HG03520 (cell line): ENCODE data around the gene MLLT1.

Experiments used
- ATAC-seq: cut with Tn5 transposase; IDR thresholded peaks from one replicate; pipeline ENCODE4 v1.9.1; 2021; ENCODE audit warnings: mild to moderate bottlenecking, moderate library complexity; ENCODE audit not compliant: unreplicated experiment

Gene MLLT1

DNA sequence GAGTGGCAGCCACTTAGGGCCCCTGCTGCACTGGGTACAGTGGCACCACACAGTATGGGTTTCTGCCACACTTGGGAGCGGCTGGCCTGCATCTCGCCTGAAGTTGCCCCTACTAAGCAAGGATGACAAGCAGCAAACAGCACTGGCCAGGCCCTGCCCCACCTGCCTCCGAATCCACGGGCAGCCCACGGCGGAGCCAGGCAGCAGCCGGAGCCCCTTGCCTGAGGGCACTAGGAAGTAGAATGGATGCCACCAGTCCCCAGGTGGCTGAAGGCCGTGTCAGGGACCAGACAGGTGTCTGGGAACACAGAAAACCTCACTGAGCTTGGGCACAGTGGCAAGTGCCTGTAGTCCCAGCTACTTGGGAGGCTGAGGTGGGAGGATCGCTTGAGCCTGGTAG lies 19.4 kb downstream of the MLLT1 start:
- no peak for ATAC-seq

DNA sequence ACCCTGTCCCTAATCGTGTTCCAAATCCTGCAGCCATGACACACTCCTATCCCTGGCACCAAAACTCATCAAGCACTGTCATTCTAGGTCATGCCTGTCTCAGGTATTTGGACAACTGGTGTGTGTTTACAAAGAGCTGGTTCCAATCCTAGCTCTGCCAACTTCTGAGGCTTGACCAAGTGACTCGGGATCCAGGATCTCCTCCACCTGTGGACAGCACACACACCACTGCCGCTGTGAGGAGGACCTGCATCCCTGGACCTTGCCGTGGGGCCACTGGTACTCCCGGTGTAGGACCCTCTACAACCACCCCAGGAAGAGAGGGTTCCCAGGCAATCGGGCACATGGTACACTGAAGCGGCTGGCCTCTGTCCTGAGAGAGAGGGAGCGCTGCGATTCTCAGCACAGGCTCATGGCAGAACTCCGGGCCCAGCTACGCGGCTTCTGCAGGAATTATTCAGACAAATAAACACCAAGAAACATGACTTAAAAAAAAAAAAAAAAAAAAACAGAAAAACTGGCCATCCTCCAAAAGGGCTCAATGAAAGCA lies 20.4 kb downstream of the MLLT1 start:
- ATAC-seq: no peak

DNA sequence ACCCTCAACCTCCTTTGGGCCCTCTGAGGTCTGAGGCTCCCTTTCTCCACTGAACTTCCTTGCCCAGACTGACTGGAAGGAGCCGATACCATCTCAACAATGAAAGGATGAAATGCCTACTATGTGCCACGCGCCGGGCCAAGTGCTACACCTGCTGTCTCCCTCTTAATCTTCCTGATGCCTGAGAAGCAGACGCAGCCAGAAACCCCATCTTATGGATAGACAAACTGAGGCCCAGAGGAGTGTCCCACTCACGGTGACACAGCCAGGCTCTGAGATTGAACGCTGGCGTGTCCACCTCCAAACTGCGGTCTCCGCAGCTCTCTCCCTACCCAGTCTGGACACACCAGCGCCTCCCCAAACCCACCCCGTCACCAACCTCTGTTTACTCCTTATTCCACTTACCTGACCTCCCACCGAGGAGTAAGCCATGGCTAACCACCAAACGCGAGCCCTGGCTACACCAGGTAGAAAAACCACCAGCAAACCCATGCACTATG lies 20.9 kb downstream of the MLLT1 start:
- ATAC-seq: no peak

GRCh38 chr19:6253954-6254733 lies 25.6 kb downstream of the MLLT1 start:
- ATAC-seq: no peak

GRCh38 chr19:6252066-6252465 lies 27.7 kb downstream of the MLLT1 start:
- no peak for ATAC-seq

GRCh38 chr19:6250909-6251308 lies 28.9 kb downstream of the MLLT1 start:
- ATAC-seq: no peak

DNA sequence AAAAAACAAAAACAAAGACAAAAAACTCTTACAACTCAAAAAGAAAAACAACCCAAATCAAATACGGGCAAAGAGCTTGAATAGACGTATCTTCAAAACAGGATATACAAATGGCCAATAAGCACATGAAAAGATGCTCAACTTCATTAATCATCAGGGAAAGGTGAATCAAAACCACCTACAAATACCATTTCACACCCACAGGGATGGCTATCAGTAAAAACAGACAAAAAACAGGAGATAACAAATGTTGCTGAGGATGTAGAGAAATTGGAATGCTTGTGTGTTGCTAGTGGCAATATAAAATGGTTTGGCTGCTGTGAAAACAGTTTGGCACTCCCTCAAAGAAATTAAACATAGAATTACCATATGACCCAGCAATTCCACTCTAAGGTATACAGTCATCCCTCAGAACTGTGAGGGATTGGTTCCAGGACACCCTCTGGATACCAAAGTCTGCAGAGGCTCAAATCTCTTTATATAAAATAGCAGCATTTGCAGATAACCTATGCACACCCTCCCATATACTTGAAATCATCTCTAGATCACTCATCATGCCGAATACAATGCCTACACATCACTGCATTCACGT lies 29.7 kb downstream of the MLLT1 start:
- no peak for ATAC-seq

GRCh38 chr19:6249296-6249695 lies 30.5 kb downstream of the MLLT1 start:
- ATAC-seq: no peak

GRCh38 chr19:6248844-6249243 lies 30.9 kb downstream of the MLLT1 start:
- no peak for ATAC-seq

- no peak for ATAC-seq
Measured at GRCh38 chr19:6248341-6248740, 31.4 kb downstream of the MLLT1 start.

DNA sequence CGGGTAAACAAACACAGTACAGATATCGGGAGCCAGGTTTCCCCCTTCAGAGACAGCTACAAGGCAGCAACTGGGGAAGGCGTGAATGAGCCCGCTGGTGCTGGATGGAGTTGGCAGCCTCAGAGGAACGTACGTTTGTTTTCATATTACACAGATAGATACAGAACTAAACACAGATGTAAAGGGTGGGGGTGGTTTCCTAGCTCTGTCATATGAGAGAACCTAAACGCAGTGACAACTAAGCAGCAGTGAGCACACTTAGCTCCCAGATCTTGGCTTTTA lies 32.8 kb downstream of the MLLT1 start:
- no peak for ATAC-seq

- ATAC-seq: no peak
Measured at GRCh38 chr19:6246174-6247006, 33.4 kb downstream of the MLLT1 start.

GRCh38 chr19:6242677-6243076 lies 37.1 kb downstream of the MLLT1 start:
- no peak for ATAC-seq

GRCh38 chr19:6241680-6242377 lies 37.9 kb downstream of the MLLT1 start:
- no peak for ATAC-seq

DNA sequence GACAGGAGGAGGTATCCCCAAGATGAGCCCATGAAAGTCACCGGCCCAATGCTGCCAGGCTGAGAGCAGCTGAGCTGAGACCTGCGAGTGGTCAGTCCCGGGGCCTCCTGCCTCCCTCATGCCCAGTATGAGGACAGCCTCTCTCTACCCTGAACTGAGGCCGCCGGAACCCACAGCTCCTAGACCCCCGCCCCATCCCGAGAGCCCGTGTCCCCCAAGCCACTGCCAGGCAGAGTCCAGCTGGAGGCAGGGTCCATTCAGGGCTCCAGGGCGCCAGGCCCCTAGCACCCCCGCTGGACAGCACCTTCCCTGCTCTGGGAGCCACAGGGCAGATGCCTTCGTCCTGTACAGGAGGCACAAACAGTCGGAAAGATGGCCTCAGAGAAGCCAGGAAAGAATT lies 38.7 kb downstream of the MLLT1 start:
- ATAC-seq: no peak

DNA sequence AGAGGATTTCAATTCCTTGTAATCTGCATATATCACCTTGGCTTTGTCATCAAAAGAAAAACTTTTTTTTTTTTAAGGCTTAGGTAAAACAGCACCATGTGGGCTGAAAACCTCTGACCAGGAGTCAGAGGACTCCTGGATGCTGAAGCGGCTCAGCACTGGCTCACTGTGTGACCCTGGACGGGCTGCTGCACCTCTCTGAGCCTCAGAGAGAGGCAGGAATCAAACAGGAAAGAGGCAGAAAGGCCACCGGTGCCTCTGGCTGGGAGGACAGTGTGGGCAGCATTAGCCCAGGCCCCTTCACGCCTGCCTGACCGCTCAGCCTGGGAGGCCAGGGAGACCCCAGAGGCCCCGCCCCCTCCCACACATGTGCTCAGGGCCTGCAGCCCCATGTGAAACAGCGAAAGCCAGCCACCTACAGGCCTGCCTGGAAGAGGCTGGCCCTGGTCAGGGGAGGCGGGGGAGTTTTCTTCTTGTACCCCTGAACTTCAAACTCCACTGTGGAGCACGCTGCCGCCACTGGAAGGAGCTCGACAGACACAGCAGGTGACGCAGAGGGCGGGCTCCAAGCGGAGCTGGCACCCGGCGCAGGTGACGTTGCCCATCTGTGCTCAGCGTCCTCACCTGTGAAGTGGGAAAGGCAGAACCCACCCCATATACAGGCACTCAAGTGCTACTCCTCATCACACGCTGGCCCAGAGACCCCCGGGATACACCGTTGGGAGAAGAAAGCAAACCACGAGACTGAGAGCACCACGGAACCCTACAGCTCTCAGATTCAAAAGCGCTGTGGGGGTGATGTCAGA lies 39.7 kb downstream of the MLLT1 start:
- no peak for ATAC-seq

DNA sequence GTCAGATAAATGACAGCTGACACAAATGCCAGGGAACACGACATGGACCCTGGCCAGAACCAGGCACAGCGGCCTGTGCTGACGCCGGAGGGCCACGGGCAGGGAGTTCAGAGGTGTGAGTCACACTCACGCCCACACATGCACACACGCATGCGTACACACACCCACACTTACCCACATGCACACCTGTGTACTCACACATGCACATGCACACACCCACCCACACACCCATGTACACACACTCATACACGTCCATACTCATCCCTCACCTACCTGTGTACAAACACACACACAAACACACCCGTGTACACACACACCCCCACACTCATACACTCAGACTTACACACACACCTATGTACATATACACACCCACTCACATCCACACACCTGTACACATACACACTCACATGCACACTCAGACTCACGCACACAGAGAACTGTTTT lies 40.4 kb downstream of the MLLT1 start:
- no peak for ATAC-seq

GRCh38 chr19:6238643-6239281 lies 41.0 kb downstream of the MLLT1 start:
- ATAC-seq: no peak

DNA sequence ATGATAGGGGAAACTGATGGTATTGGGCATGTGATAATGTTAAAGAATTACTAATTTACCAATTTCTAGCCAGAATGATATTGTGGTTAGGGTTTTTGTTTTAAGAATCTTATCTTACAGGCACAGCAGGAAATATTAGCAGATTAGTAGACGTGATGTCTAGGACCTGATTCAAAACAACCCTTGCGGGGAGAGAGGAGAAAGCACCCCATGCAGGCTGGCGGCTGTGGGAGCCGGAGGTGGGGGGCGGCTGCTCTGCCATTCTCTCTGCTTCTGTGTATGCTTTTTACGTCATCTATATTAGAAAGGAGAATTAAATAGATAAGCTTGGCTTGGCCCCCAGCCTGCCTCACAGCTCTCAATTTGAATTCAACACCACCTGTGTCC lies 41.5 kb downstream of the MLLT1 start:
- no peak for ATAC-seq
